H1 (cell line): ENCODE measurements around the gene RGS8. TPM values are rescaled to one million over a fixed set of nuclear protein-coding genes. Genes with fewer than 3 reads are reported as not detected.

Experiments
- CTCF ChIA-PET: fragments of 300-600 bp; sonication (Branson Sonifier 250); formaldehyde crosslinking; loops from one replicate; lab custom pipeline; 2021; ENCODE audit not compliant: partially characterized antibody; lab: Charles Lee
- POLR2A ChIA-PET: fragments of 300-600 bp; sonication (Branson Sonifier 250); formaldehyde crosslinking; loops from one replicate; lab custom pipeline; 2021; ENCODE audit warnings: inconsistent platforms; ENCODE audit not compliant: partially characterized antibody; lab: Charles Lee
- DNase-seq, 2 experiments: peaks; one replicate each; pipeline versions ENCODE4 v3.0.0 to v3.0.0-alpha.2; 2010 to 2022; ENCODE audit warnings: low spot score in 2 of 2, low read depth in 1 of 2, mixed read lengths in 1 of 2
- FAIRE-seq: peaks from 2 replicates; lab custom pipeline; 2011; peaks lifted over from hg19 to GRCh38; lab: Jason Lieb, UNC
- H2AFZ ChIP-seq: 2 replicates; pipeline ENCODE4 v1.8.1; 2012; ENCODE audit warnings: low read length, inconsistent platforms
- H2AK5ac ChIP-seq: 2 replicates; pipeline ENCODE4 v1.6.1; 2013; ENCODE audit warnings: low read depth, low read length
- H2BK120ac ChIP-seq: replicated peaks from 2 replicates; pipeline ENCODE3; 2013; ENCODE audit warnings: low read depth, low read length, inconsistent platforms
- H2BK12ac ChIP-seq: 2 replicates; pipeline ENCODE4 v1.6.1; 2013; ENCODE audit warnings: low read depth, low read length
- H2BK15ac ChIP-seq: 2 replicates; pipeline ENCODE4 v1.6.1; 2013; ENCODE audit warnings: low read length
- H2BK20ac ChIP-seq: 2 replicates; pipeline ENCODE4 v1.6.1; 2013; ENCODE audit warnings: low read length
- H2BK5ac ChIP-seq: 2 replicates; pipeline ENCODE4 v1.6.1; 2013; ENCODE audit warnings: low read depth, low read length
- H3K14ac ChIP-seq: 2 replicates; pipeline ENCODE4 v1.6.1; 2013; ENCODE audit warnings: inconsistent platforms; ENCODE audit not compliant: insufficient read length
- H3K18ac ChIP-seq: 2 replicates; pipeline ENCODE4 v1.6.1; 2013; ENCODE audit warnings: low read length; ENCODE audit errors: extremely low read depth
- H3K23ac ChIP-seq: 2 replicates; pipeline ENCODE4 v1.6.1; 2013; ENCODE audit warnings: inconsistent platforms; ENCODE audit not compliant: insufficient read length
- H3K23me2 ChIP-seq: 2 replicates; pipeline ENCODE4 v1.6.1; 2013; ENCODE audit warnings: low read depth, low read length
- H3K27ac ChIP-seq: 2 replicates; pipeline ENCODE4 v1.6.1; 2011; ENCODE audit warnings: low read depth, low read length, inconsistent platforms
- H3K27me3 ChIP-seq, 4 experiments: replicated peaks in 1 of 4; 1 replicate in 1 of 4; 2 replicates in 3 of 4; pipeline versions ENCODE4 v1.6.1 to v1.8.1; 2011 to 2013; ENCODE audit warnings: low read length in 3 of 4, mild to moderate bottlenecking in 3 of 4, inconsistent platforms in 2 of 4, mixed read lengths in 2 of 4, moderate library complexity in 1 of 4; ENCODE audit not compliant: control insufficient read depth in 3 of 4, insufficient read depth in 3 of 4; ENCODE audit errors: extremely low read depth in 1 of 4
- H3K36me3 ChIP-seq, 4 experiments: 2 replicates each; pipeline versions ENCODE4 v1.6.1 to v1.8.1; 2011 to 2013; ENCODE audit warnings: mild to moderate bottlenecking in 4 of 4, low read length in 3 of 4, moderate library complexity in 2 of 4, control low read depth in 1 of 4, inconsistent platforms in 1 of 4; ENCODE audit not compliant: insufficient read depth in 4 of 4, control insufficient read depth in 2 of 4
- H3K4ac ChIP-seq: replicated peaks from 2 replicates; pipeline ENCODE3; 2013; ENCODE audit warnings: low read length, low read depth, mixed read lengths, inconsistent platforms; ENCODE audit not compliant: insufficient read length
- H3K4me1 ChIP-seq, 4 experiments: replicated peaks in 1 of 4; 1 replicate in 1 of 4; 2 replicates in 3 of 4; pipeline versions ENCODE4 v1.6.1 to v1.8.1; 2011 to 2013; ENCODE audit warnings: low read length in 3 of 4, inconsistent platforms in 2 of 4, mixed read lengths in 1 of 4; ENCODE audit not compliant: insufficient read depth in 4 of 4, control insufficient read depth in 3 of 4
- H3K4me2 ChIP-seq, 2 experiments: 2 replicates each; pipeline versions ENCODE4 v1.6.1 to v1.8.1; 2011 to 2013; ENCODE audit warnings: low read depth in 2 of 2, low read length in 2 of 2, control low read depth in 1 of 2, inconsistent platforms in 1 of 2, mild to moderate bottlenecking in 1 of 2; ENCODE audit not compliant: insufficient read depth in 1 of 2
- H3K4me3 ChIP-seq, 4 experiments: fragments of 200-600, 300-600 bp in 1 of 4; sonication (generic), shearing (Covaris generic), sonication (Bioruptor Twin) in 1 of 4; 2 replicates each; pipeline versions ENCODE4 v1.5.1 to v1.8.1; 2011 to 2016; ENCODE audit warnings: low read length in 4 of 4, low read depth in 3 of 4, control low read depth in 2 of 4, inconsistent platforms in 2 of 4, mild to moderate bottlenecking in 2 of 4, mixed read lengths in 1 of 4, moderate library complexity in 1 of 4; ENCODE audit not compliant: insufficient read depth in 2 of 4; ENCODE audit errors: extremely low read depth in 1 of 4
- H3K56ac ChIP-seq: replicated peaks from 2 replicates; pipeline ENCODE3; 2013; ENCODE audit warnings: low read depth, mild to moderate bottlenecking, mixed read lengths, low read length, inconsistent platforms; ENCODE audit not compliant: insufficient read length
- H3K79me1 ChIP-seq: 2 replicates; pipeline ENCODE4 v1.6.1; 2013; ENCODE audit warnings: low read depth, low read length, control low read depth
- H3K79me2 ChIP-seq, 2 experiments: 2 replicates each; pipeline versions ENCODE4 v1.6.1 to v1.8.1; 2012 to 2013; ENCODE audit warnings: low read length in 2 of 2, mild to moderate bottlenecking in 2 of 2, inconsistent platforms in 1 of 2; ENCODE audit not compliant: insufficient read depth in 2 of 2, control insufficient read depth in 1 of 2
- H3K9ac ChIP-seq, 4 experiments: replicated peaks in 1 of 4; 1 replicate in 1 of 4; 2 replicates in 3 of 4; pipeline versions ENCODE4 v1.6.1 to v1.8.1; 2011 to 2013; ENCODE audit warnings: low read depth in 3 of 4, low read length in 3 of 4, control low read depth in 2 of 4, mild to moderate bottlenecking in 2 of 4, moderate library complexity in 2 of 4, inconsistent platforms in 1 of 4; ENCODE audit errors: extremely low read depth in 1 of 4
- H3K9me3 ChIP-seq, 2 experiments: 2 replicates each; pipeline versions ENCODE4 v1.6.1 to v1.8.1; 2012 to 2013; ENCODE audit warnings: mild to moderate bottlenecking in 2 of 2, moderate library complexity in 2 of 2, control low read depth in 1 of 2, inconsistent platforms in 1 of 2, low read depth in 1 of 2, low read length in 1 of 2, mixed read lengths in 1 of 2; ENCODE audit not compliant: insufficient read depth in 2 of 2
- H4K20me1 ChIP-seq, 2 experiments: replicated peaks in 1 of 2; 2 replicates each; pipeline versions ENCODE3 to v1.8.1; 2011 to 2013; ENCODE audit warnings: inconsistent platforms in 2 of 2, low read length in 2 of 2, mild to moderate bottlenecking in 1 of 2; ENCODE audit not compliant: insufficient read depth in 2 of 2, control insufficient read depth in 1 of 2
- H4K5ac ChIP-seq: 2 replicates; pipeline ENCODE4 v1.6.1; 2013; ENCODE audit warnings: low read length, low read depth, mixed read lengths, inconsistent platforms; ENCODE audit not compliant: insufficient read length
- H4K8ac ChIP-seq: 2 replicates; pipeline ENCODE4 v1.8.0; 2013; ENCODE audit warnings: mild to moderate bottlenecking, moderate library complexity, low read length, inconsistent platforms; ENCODE audit not compliant: insufficient read depth; ENCODE audit errors: extremely low read depth
- H4K91ac ChIP-seq: replicated peaks from 2 replicates; pipeline ENCODE3; 2013; ENCODE audit warnings: low read length, mixed read lengths, inconsistent platforms; ENCODE audit not compliant: insufficient read length
- BRCA1 ChIP-seq: IDR thresholded peaks from 2 replicates; pipeline ENCODE4 v1.6.1; 2012; ENCODE audit warnings: low read depth, low read length, improper control_type of control experiment
- CEBPB ChIP-seq: IDR thresholded peaks from 2 replicates; pipeline ENCODE4 v1.6.1; 2012; ENCODE audit warnings: low read depth, low read length
- CHD1 ChIP-seq: IDR thresholded peaks from 2 replicates; pipeline ENCODE4 v1.6.1; 2012; ENCODE audit warnings: low read depth, low read length, improper control_type of control experiment
- CHD2 ChIP-seq: IDR thresholded peaks from 2 replicates; pipeline ENCODE4 v1.6.1; 2012; ENCODE audit warnings: low read length, improper control_type of control experiment
- CTBP2 ChIP-seq: IDR thresholded peaks from 2 replicates; pipeline ENCODE4 v1.7.0; 2011; ENCODE audit warnings: borderline replicate concordance, mild to moderate bottlenecking, moderate library complexity, mixed read lengths, low read length; ENCODE audit not compliant: insufficient read depth, insufficient read length
- FOSL1 ChIP-seq: IDR thresholded peaks from 2 replicates; pipeline ENCODE4 v1.6.1; 2011; ENCODE audit warnings: mild to moderate bottlenecking, low read depth, low read length, moderate library complexity; ENCODE audit not compliant: insufficient read depth
- KDM1A ChIP-seq: fragments of 200-600, 300-600 bp; sonication (generic); IDR thresholded peaks from 2 replicates; pipeline ENCODE4 v1.7.1; 2016; ENCODE audit warnings: mild to moderate bottlenecking, low read length, borderline replicate concordance
- KDM4A ChIP-seq: IDR thresholded peaks from one replicate; pipeline ENCODE4 v1.7.1; 2012; ENCODE audit warnings: low read depth, mild to moderate bottlenecking, moderate library complexity, low read length, inconsistent platforms; ENCODE audit not compliant: severe bottlenecking
- SAP30 ChIP-seq: fragments of 300-600 bp; sonication (generic); IDR thresholded peaks from 2 replicates; pipeline ENCODE4 v1.7.1; 2012; ENCODE audit warnings: low read length, moderate library complexity, mild to moderate bottlenecking, inconsistent platforms; ENCODE audit not compliant: insufficient read depth, insufficient replicate concordance
- SIRT6 ChIP-seq: IDR thresholded peaks from one replicate; pipeline ENCODE4 v1.7.1; 2012; ENCODE audit warnings: low read length, inconsistent platforms
- TEAD4 ChIP-seq: IDR thresholded peaks from 2 replicates; pipeline ENCODE4 v1.6.1; 2012; ENCODE audit warnings: low read depth, low read length, inconsistent platforms, mixed read lengths
- YY1 ChIP-seq: IDR thresholded peaks from 2 replicates; pipeline ENCODE4 v1.6.1; 2011; ENCODE audit warnings: low read depth, mild to moderate bottlenecking, low read length
- ZNF274 ChIP-seq: IDR thresholded peaks from 2 replicates; pipeline ENCODE4 v1.7.0; 2012; ENCODE audit warnings: low read length, borderline replicate concordance; ENCODE audit errors: extremely low read depth
- WGBS, 2 experiments: shearing (Covaris generic) in 1 of 2; methylation state at CpG; one replicate each; pipeline versions ENCODE4 v1.1.6 to v1.1.7; 2013 to 2015; ENCODE audit warnings: low lambda C conversion rate in 2 of 2, mixed read lengths in 2 of 2, inconsistent platforms in 1 of 2, low coverage in 1 of 2, missing lambda C conversion rate in 1 of 2; ENCODE audit not compliant: insufficient replicate concordance in 2 of 2, insufficient coverage in 1 of 2, insufficient read length in 1 of 2; ENCODE audit errors: extremely low coverage in 1 of 2, missing lambda C conversion rate in 1 of 2; 5-methylcytosine and 5-hydroxymethylcytosine counted together
- polyA plus RNA-seq, 7 experiments: library from polyadenylated mRNA; depleted of rRNA in 3 of 7; stranded (reverse) in 5 of 7; unstranded in 2 of 7; fragments of >200 nt in 5 of 7; fragments of 200-250 nt in 2 of 7; gene quantifications; 1 replicate in 5 of 7; 2 replicates in 1 of 7; 4 replicates in 1 of 7; pipeline versions ENCODE4 v1.2.1 to v1.2.3, GENCODE V29; 2011 to 2013; ENCODE audit warnings: missing spikeins in 2 of 7, mixed read lengths in 2 of 7
- total RNA-seq: library from RNA; stranded (reverse); fragmentation: NEBNext Ultra II Directional; extraction: Animal tissue kit (Norgen Biotek cat#: 25700); gene quantifications from 2 replicates; pipeline ENCODE4 v1.2.1, GENCODE V29; 2021
- TF ChIP-seq, protein P1 (sequence below): IDR thresholded peaks from 2 replicates; pipeline ENCODE4 v1.6.1; 2012; ENCODE audit warnings: low read length, inconsistent platforms

The RGS8 gene
- total and polyA plus RNA-seq, 2 of the 8 experiments (the other 6 are each of a cell fraction or from before 2014, with no cell fraction given) = 0.13 to 0.23 TPM

DNA sequence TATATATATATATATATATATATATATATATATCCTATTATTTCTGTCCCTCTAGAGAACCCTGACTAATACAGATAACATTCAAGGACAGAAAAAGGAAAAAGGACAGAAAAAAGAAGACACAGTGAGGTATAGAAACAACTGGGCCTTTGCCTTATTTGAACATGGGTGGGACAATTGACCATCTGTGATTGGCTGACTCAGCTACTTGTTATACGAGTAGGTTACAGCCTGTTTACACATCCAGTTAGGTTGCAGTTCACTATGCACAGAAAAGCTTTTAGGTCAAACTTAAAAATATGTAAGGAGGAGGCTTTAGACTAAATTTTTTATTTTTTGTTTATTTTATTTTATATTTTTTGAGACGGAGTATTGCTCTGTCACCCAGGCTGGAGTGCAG, 39.8 kb upstream of the RGS8 start:
- H3K4me2 ChIP-seq = no peak overlapping the region
- WGBS, 2 experiments = 98% methylated on average over 2 of the region's 2 CpGs; no CpG with 5 or more reads in 1 of the 2 experiments
- no peaks in the 10 kb centered on the region for H3K27me3 ChIP-seq
- H3K36me3 ChIP-seq = no peaks in the 10 kb centered on the region
- no peaks in the 10 kb centered on the region for H4K20me1 ChIP-seq
- no peak overlapping the region for H2AFZ ChIP-seq
- no peak overlapping the region for H2BK15ac ChIP-seq
- no peak overlapping the region for H3K14ac ChIP-seq
- no peak overlapping the region for H3K4me3 ChIP-seq
- H2BK20ac ChIP-seq = no peak overlapping the region
- no peak overlapping the region for H2BK120ac ChIP-seq
- ChIA-PET POLR2A (no interaction called here), CTCF (interaction anchor here (0.8 to 1.0 kb wide), 2 partner anchors 59 to 61 kb away, joined by 3 to 4 read pairs; no protein-coding TSS in a partner anchor)
- H4K5ac ChIP-seq = no peak overlapping the region
- no peak for DNase-seq
- H2BK12ac ChIP-seq = no peak overlapping the region
- no peak overlapping the region for H3K23ac ChIP-seq
- H3K18ac ChIP-seq = no peak overlapping the region
- H2AK5ac ChIP-seq = no peak overlapping the region
- no peaks in the 10 kb centered on the region for H3K4me1 ChIP-seq
- no peak overlapping the region for H4K91ac ChIP-seq
- H3K56ac ChIP-seq = no peak overlapping the region
- no peaks in the 10 kb centered on the region for H3K79me1 ChIP-seq
- H3K4ac ChIP-seq = no peak overlapping the region
- H3K79me2 ChIP-seq = no peaks in the 10 kb centered on the region
- H2BK5ac ChIP-seq = no peak overlapping the region
- FAIRE-seq = no peak
- no peak overlapping the region for H4K8ac ChIP-seq
- H3K9me3 ChIP-seq = no peaks in the 10 kb centered on the region
- H3K9ac ChIP-seq = no peak overlapping the region
- H3K27ac ChIP-seq = no peak overlapping the region
- no peaks in the 10 kb centered on the region for H3K23me2 ChIP-seq
- TF ChIP-seq CTBP2 (no peak), SAP30 (no peak), CHD2 (no peak), BRCA1 (no peak), FOSL1 (no peak), TEAD4 (no peak), ZNF274 (no peak), SIRT6 (no peak), KDM1A (no peak), YY1 (no peak), CHD1 (no peak), KDM4A (no peak), CEBPB (no peak)
- TF ChIP-seq, protein P1, sequence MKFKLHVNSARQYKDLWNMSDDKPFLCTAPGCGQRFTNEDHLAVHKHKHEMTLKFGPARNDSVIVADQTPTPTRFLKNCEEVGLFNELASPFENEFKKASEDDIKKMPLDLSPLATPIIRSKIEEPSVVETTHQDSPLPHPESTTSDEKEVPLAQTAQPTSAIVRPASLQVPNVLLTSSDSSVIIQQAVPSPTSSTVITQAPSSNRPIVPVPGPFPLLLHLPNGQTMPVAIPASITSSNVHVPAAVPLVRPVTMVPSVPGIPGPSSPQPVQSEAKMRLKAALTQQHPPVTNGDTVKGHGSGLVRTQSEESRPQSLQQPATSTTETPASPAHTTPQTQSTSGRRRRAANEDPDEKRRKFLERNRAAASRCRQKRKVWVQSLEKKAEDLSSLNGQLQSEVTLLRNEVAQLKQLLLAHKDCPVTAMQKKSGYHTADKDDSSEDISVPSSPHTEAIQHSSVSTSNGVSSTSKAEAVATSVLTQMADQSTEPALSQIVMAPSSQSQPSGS = no peak
